Glomerular visceral epithelial cell (primary cell): Measurements from ENCODE around the gene CCL21.
A peak's percentile ranks its signal among the peaks of the same experiment; 100 is the strongest.
"Not testable (repeated sequence)": the region's sequence is repeated elsewhere in the genome, so short reads cannot be mapped to it uniquely, and the experiment has no call there.

Experiments
- DNase-seq: peaks from one replicate; pipeline ENCODE4 v3.0.0-alpha.2; 2016; ENCODE audit errors: extremely low spot score

Gene CCL21, protein sequence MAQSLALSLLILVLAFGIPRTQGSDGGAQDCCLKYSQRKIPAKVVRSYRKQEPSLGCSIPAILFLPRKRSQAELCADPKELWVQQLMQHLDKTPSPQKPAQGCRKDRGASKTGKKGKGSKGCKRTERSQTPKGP

DNA sequence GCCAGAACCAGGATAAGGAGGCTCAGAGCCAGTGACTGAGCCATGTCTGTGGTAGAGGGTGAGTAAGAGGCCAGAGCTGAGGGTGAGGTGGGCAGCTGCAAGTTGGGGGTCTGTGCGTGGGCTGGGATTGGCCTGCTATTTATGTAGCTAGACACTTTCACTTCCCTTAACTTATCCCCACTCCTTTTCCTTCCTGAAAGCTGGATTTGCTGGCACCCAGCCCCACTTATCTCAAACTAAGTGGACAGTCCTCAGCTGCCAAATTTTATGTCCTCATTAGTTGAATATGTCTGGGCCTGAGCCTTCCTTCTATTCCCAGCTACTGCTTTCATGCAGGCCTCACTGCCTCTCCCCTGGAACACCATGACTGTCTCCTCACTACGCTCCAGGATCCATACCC is at the start of gene CCL21:
Gene CCL21, minus strand, starts transcription at position 114 of the 400 bp plus-strand sequence. Its CDS starts 70 bp downstream, at position 44.
- no peak for DNase-seq

DNA sequence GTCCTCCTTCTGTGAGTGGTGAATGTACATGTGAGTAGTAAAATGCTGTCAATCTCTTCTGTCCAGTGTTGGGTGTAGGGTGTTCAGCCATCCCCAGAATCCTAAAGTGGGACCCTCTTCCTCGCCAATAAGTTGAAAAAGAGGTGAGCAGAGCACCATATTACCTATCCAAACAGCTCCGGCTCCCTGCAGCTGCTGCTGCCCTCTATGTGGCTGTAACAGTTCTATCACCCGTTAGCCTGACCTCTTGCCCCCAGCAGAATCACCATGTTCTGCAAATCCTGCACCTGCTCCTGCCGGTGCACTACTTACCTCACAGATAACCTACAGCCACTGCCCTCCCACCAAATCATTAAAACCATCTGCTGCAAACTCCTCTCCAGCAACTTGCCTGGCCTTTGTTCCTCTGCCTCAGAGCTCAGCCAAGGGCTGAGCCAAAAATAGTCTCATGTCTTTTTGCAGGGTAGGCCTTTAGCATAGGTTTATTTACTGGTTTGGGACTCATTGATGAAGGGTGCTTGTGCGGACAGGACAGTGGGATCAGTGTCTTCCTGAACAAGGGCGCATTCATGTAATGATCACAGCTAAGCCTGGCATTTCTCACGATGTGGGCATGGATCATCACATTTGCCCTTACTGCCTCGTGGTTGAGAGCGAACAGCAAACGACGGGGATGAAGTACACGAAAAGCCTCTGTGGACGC is 49.6 kb upstream of the CCL21 start:
- DNase-seq = no peak

DNA sequence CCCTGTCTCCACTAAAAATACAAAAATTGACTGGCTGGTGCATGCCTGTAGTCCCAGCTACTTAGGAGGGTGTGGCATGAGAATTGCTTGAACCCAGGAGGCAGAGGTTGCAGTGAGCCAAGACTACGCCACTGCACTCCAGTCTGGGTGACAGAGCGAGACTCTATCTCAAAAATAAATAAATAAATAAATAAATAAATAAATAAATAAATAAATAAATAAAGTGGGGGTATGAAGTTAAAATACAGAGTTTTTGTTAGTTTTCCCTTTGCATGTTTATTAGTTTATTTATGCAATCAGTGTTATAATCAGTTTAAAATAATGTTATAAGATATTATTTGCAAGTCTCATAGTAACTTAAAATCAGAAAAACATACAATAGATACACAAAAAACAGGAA is 40.4 kb upstream of the CCL21 start:
- DNase-seq = not testable (repeated sequence)

DNA sequence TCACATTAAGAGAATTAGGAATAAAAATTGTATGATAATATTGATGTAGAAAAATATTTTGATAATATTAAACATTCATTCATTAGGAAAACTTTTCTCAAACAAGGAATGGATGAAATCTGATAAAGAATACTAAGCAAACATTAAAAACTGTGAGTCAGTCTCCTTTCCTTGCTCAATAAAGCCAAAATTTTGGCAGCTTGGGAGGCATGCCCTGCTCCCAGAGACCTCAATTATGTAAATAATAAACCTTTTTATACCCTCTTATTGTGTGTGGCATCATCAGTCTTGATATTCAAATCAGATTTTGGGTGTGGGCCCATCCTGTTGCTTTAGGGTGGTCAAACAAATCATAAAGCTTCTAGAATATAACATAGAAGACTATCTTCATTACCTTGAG is 36.6 kb upstream of the CCL21 start:
- DNase-seq = no peak

DNA sequence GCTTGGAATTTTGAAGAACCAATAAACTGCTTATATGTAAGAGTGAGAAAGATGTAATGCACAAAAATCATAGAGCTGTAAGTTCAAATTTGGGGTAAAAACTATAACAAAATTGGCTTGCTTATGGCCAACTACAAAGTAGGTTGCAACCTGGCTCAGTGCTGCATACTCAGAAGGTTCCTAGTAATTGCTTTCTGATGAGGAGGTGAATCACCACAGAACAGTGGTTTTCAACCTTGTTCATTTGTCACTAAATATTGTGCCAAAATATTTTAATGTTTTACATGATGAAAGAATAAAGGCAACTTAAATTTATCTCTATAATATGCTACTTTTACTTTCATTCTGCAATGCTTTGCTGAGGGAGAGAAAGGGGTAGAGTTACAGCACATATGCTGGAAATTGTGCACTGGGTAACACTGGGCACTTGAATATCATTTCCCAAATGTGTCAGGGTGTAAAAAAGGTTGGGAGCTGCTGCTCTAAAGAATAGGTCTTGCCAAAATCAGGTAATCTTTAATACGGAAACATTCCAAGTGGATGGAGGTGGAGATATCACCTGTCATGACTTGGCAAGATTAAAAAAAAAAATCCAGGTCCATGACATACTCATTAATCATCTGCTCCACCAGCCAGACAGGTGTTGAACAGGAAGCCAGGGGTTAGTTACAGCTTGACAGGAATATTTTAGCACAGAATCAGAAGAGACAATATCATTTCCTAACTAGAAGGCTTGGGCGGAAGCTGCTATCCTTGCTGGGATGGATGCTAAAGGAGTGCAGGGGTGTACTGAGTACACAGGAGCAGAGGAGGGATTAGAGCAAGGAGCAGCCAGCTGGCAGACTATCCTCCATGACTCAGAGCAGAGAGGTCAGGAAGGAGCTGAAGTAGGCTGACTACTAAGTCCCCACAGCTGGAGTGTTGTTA is 34.6 kb upstream of the CCL21 start:
- DNase-seq = peak; percentile 22

DNA sequence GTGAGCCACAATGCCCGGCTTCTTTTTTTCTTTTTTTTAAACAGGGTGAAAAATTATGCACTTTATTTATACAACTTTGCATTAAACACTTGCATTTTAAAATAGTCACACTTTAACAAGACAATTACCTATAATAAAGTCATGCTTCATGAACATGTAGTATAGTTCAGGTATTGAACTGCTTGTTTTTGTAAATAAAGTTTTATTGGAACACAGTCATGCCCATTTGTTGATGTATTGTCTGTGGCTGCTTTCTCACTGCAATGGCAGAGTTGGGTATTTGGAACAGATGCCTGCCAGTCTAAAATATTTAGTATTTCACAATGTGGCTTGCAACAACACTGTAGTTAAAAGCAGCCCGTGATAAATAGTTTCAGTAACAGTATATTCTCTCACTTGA is 32.8 kb upstream of the CCL21 start:
- DNase-seq = no peak

DNA sequence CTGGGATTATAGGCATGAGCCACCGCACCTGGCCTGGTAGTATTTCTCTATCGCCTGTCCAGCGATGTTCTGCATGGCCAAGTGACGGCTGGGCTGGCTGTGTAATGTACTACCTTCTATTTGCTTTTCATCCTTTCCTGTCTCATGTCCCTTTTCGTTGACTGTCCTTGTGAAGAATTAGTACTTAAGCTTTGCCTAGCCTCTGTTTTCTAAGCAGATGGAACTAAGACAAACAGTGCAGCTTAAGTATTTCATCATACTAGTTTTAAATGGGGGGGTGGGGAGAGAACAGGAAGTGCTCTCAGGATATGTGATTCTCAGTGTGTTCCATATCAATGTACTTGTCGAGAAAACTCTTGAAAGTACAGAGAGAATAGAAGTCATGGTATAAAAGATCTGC is 31.7 kb upstream of the CCL21 start:
- DNase-seq = no peak

DNA sequence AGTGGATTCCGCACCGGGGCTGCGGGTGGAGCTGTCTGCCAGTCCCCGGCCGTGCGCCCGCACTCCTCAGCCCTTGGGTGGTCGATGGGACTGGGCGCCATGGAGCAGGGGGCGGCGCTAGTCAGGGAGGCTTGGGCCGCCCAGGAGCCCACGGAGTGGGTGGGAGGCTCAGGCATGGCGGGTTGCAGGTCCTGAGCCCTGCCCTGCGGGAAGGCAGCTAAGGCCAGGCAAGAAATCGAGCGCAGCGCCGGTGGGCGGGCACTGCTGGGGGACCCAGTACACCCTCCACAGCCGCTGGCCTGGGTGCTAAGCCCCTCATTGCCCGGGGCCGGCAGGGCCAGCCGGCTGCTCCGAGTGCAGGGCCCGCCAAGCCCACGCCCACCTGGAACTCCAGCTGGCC is 30.2 kb upstream of the CCL21 start:
- not testable (repeated sequence) for DNase-seq

DNA sequence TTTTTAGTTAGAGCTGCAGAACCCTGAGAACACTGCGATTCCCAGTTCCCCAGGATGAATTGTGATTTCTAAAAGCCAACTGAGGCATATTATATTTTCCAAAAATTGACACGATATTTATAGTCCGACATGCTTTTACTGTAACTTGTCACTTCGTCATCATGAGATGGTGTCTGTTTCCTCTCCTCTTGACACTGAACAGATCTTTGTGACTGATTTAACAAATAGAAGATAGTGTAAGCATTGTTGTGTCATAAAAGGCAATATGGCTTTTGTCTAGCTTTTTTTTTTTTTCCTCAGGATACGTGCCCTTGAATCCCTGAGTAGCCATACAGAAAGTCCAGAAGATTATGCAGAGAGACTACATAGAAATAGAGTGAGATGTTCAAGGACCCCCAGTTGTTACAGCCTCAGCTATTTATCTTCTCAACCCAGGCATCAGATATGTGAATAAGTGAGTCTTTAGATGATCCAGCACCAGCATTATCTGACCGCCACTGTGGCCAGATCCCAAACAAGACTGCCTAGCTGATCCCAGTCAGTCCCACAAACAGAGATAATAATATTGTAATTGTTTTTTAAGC is 27.8 kb upstream of the CCL21 start:
- DNase-seq = no peak

DNA sequence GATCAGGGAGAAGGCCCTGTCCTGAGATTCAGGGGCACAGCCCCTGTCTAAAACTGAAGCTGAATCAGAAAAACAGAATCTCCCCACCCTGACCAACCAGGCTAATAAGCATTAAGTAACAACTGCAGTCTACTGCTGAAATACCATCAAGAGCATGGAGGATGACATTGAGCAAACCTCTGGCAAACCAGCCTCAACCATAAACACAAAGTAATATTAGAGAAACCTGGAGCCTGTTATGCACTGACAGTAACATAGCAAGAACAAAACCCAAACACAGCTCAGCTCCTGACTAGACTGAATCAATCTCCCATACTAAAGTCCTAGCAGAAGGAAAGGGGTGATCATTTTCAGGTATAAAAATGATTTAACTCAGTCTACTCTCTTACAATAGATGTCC is 24.8 kb upstream of the CCL21 start:
- DNase-seq = no peak

DNA sequence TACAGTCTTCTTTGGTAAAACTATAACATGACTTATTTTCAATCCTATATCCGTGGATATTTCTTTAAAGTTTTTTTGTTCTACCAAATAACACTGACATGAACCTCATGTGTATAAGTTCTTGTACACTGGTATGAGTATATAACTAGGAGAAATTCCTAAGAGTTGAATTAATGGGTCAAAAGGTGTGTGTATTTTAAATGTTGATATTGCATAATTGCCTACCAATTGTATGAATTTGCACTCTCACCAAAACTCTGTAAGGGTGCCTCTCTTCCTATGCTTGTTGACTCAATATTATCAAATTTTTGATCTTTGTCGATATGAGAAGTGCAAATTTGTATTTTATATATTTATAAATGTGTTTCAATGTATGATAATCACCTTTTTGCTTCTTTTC is 22.9 kb upstream of the CCL21 start:
- DNase-seq = no peak

DNA sequence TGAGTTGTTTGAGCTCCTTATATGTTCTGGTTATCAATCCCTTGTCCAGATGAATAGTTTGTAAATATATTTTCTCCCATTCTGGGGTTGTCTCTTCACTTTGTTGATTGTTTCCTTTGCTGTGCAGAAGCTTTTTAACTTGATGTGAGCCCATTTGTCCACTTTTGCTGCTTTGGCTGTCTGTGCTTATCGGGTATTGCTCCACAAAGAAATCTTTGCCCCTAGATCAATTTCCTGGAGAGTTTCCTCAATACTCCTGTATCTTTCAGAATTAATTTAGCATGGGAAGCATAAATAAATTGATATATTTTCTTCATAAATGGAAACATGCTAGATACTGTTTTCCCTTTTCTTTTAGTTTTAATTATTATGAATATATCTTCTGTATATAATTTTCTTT is 22.5 kb upstream of the CCL21 start:
- no peak for DNase-seq

DNA sequence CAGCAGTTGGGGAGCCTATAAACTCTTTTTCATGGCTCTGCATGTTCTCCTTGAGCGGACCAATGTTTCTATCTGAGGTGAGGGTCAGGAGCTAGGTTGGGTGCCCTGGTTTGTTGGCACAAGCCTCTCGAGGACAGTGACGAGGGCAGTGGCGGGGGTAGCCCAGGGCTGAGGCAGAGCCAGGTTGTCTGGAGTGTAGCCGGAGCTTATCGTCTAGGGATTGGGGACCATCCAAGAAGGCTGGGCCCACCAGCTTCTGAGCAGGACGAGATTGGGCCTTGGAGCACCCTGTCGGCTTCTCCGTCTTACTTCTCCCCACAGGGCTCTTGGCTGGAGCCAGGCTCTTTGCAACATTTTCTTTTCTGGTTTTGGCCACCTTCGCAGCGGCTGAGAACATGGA is 13.2 kb upstream of the CCL21 start:
- no peak for DNase-seq

DNA sequence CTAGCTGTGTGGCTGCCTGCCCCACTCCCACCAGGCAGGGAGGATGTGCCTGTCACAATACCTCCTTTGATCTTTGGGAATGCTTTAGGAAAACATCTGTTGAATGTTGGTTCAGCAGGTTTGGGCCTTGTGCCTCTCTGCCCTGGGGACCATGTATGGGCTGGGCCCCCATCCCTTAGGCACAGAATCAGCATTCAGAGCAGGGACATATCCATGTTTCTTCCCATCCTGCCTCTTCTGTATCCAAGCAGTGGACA is 9.8 kb upstream of the CCL21 start:
- DNase-seq = not testable (repeated sequence)

DNA sequence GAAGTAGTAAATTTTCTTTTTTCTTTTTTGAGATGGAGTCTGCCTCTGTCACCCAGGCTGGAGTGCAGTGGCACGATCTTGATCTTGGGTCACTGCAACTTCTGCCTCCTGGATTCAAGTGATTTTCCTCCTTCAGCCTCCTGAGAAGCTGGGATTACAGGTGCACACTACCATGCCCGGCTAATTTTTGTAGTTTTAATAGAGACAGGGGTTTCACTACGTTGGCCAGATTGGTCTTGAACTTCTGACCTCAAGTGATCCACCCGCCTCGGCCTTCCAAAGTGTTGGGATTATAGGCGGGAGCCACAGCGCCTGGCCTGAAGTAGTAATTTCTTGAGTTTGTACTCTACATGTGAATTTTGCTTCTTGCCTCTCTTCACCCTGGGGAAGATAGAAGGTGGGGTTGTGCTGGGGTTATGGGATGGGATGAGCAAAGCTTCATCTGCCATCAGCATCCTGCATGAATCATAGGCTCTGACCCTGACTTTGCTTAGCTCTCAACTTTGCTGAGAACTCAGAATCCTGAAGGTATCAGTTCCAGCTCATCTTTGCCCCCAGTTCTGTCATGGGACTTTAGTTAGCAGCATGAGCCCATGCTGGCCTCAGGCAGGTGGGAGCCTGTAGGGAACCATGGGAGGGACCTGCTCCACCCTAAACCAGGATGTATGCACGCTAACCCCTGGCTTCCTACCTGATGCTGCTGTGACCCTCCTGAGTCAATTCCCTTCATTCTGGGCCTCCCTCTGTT is 9.3 kb upstream of the CCL21 start:
- DNase-seq = no peak

DNA sequence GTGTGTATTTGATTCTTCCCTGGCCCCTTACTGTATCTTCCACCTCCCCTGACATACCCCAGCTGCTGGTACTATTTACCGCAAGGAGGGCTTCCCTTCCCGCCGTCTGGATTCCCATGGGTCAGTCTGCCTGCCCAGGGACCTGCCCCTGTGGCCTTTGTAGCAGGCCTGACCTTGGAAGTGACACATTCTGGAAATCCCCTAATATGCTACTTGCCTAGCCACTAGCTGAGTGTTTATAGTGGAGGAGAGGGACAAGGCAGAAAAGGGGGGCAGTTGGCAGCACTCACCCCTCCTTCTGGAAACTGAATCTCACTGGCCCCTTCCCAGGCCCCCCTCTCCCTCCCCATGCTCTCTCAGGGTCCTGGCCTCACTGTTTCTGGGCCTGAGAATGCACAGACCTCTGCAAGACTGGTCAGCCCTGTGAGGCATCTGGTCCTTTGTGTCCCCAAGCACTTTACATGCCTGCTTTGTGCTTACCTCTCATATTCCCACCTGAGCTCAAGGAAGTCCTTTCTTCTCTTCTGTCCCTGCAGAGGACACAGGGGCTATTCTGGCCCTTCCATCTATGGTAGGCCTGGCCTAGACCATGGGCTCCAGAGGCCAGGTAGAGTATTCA is 8.2 kb upstream of the CCL21 start:
- DNase-seq = peak; percentile 42

DNA sequence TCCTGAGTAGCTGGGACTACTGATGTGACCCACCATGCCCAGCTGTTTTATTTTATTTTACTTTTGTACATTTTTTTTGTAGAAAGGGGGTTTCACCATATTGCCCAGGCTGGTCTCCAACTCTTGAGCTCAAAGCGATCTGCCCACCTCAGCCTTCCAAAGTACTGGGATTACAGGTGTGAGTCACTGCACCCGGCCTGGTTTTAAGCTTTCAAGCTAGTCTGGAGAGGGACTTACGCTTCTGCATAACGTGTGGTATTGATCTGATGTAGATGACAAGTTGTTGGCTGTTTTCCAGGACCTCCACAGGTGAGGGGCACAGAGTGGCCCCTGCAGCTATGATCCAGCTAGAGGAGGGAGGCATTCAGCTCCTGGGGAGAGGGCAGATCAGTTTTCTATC is 6.8 kb upstream of the CCL21 start:
- DNase-seq = no peak

DNA sequence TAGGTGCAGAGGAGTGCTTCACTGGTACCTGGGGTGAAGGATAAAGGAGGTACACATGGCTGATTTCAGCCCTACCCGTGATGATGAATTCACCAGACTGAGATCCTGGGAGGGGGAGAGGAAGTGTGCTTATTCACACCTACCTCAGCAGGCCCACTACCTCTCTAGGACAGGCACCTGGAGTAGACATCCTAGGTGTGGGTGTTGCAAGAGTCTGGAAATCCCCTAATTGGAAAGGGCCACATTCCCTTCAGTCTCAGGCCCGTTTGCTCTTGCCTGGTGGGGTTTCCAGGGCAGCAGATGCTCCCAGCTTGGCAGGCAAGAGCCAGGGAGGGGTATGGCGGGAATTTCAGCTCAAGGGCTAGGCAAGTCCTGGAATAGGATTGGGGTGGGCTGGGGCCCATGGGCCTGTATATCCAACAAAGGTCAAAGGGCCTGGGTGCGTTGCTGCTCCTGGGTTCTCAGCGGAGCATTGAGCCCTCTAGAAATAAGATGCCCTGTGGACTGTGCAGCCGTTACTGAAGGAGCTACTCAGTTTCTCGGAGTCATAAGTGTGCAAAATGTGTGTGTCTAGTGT is 5.8 kb upstream of the CCL21 start:
- DNase-seq = no peak

DNA sequence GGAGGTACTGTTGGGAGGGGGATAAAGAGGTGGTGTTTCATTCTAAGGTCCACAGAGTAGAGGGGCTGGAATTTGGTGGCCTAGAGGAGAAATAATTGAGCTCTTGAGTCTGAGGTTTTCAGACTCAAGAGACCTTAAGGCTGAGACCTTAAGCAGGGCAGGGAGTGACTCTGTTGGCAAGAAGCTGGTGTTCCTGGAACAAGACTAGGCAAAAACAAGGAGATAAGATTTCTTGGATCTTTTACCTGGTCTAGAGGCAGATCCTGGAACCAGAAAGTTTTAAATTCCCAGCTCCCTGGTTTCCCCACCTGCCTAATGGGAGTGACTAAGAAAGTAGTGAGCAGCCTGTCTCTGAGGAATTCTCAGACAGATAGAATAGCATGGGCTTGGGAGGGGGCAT is 4.1 kb upstream of the CCL21 start:
- DNase-seq = no peak

DNA sequence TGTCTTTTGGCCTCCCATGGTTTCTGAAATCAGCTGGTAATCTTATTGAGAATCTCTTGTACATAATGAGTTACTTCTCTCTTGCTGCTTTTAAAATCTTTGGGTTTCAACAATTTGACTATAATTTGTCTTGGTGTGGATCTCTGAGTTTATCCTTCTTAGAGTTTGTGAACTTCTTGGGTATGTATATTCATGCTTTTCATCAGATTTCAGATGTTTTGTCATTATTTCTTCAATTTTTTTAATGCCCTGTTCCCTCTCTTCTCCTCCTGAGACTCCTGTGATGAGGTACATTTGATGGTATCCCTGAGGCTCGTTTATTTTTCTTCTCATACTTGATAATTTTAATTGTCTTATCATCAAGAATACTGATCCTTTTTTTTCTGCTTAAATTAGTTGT is 2.2 kb upstream of the CCL21 start:
- no peak for DNase-seq
